Endothelial cell of hepatic sinusoid (primary cell): ENCODE measurements around the gene RPRD2.
"Not testable (repeated sequence)": the region's sequence is repeated elsewhere in the genome, so short reads cannot be mapped to it uniquely, and the experiment has no call there.

Experiments
- in situ Hi-C: cut with HindIII; loops from 2 replicates; pipeline ENCODE4 v1.10.0; 2017; ENCODE audit warnings: low sequenced_read_pairs

The RPRD2 gene

DNA sequence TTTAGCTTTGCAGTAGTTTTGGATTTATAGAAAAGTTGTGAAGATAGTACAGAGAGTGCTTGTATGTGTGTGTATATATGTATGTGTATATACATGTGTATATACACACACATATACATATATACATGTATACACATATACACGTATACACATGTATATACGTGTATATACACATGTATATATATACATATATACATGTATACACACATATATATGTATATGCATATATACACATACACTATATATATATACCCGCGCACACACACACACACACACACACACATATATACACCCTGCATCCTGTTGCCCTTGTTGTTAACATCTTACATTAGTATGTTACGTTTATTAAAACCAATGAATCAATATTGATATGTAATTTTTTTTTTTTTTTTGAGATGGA lies 24.3 kb downstream of the RPRD2 start:
- in situ Hi-C loops, result no loop called here

DNA sequence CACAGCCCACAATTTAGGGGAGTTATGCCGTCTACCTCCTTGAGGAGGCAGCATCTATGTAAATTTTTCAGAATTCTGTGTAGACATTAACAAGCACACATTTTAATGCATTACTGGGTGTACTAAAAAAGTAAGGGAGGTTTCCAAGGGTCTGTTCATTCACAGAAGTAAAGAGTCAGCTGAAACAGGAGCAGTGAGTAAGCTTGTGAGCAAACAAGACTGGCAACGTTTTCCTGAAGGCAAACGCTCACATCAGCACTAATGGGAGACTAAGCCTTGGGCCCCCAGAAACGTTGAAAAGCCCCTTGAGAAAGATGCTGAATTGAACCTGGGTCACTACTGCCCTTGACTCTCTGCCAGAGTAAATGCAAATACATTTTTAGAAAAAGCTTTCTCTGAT lies 25.7 kb downstream of the RPRD2 start:
- in situ Hi-C loops, result no loop called here

DNA sequence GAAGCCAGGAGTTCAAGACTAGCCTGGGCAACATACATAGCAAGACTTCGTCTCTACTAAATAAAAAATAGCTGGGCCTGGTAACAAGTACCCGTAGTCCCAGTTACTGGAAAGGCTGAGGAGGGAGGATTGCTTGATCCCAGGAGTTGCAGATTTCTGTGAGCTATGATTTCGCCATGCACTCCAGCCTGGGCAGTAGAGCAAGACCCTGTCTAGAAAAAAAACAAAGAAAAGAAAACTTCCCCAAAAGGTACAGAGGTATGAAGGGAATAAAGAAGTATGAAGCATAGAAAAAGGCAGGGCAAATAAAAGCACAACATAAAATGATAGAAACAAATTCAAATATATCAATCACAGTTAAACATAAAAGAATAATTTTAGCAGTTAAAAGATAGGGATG lies 28.7 kb downstream of the RPRD2 start:
- in situ Hi-C loops, result no loop called here

DNA sequence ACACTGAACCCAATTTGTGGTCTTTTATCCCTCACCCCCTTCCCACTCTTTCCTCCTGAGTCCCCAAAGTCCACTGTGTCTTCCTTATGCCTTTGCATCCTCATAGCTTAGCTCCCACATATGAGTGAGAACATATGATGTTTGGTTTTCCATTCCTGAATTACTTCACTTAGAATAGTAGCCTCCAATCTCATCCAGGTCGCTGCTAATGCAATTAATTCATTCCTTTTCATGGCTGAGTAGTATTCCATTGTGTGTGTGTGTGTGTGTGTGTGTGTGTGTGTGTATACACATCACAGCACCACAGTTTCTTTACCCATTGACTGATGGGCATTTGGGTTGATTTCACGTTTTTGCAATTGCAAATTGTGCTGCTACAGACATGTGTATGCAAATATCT lies 31.2 kb downstream of the RPRD2 start:
- in situ Hi-C loops, result not testable (repeated sequence)

DNA sequence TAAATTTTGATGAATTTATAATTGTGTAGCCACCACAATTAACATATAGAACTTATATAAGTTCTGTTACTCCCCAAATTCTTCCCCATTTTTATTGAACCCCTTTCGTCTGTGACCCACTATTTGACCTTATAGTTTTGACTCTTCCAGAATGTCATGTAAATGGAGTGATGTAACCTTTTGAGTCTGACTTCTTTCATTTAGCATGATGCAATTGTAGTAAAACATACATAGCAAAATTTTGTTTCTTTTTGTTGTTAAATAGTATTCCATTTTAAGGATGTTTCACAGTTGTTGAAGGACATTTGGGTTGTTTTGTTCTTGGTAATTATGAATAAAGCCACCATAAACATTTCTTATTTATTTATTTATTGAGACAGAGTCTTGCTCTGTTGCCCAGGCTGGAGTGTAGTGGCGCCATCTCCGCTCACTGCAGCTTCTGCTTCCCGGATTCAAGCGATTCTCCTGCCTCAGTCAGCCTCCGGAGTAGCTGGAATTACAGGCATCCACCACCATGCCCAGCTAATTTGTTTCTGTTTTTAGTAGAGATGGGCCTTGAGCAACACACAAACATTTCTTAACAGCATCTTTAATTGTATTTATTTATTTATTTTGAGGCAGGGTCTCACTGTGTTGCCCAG lies 33.6 kb downstream of the RPRD2 start:
- in situ Hi-C loops, result no loop called here

DNA sequence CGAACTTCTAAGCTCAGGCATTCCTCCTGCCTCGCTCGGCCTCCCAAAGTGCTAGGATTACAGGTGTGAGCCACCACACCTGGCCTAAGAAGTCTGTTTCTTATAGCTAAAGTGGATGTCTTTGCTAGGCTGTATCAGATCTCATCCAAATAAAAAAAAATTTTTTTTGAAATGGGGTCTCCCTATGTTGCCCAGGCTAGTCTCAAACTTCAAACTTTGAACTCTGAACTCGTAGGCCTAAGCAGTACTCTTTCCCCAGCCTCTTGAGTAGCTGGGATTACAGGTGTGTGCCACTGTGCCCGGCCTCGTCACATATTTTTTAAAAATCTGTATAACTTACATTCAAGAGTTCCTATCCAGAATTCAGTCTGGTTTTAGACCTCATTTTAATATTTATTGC lies 40.5 kb downstream of the RPRD2 start:
- in situ Hi-C loops, result no loop called here

DNA sequence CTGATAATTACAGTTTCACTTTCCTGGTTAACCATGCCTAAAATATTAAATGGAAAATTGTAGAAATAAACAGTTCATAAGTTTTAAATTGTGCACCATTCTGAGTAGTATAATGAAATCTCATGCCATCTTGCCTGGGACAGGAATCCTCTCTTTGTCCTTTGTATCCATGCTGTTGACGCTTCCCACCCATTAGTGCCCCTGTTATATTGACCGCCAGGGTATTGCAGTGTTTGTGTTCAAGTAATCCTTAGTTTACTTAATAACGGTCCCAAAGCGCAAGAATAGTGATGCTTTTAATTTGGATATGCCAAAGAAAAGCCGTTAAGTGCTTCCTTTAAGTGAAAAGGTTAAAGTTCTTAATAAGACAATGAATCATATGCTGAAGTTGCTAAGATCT lies 41.7 kb downstream of the RPRD2 start:
- in situ Hi-C loops, result no loop called here

DNA sequence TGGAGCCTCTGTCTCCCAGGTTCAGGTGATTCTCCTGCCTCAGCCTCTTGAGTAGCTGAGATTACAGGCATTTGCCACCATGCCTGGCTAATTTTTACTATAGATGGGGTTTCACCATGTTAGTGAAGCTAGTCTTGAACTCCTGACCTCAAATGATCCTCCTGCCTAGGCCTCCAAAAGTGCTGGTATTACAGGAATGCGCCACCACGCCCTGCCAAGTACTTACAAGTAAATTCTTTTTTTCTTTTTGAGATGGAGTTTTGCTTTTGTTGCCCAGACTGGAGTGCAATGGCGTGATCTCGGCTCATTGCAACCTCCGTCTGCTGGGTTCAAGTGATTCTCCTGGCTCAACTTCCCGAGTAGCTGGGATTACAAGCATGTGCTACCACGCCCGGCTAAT lies 42.5 kb downstream of the RPRD2 start:
- in situ Hi-C loops, result no loop called here

DNA sequence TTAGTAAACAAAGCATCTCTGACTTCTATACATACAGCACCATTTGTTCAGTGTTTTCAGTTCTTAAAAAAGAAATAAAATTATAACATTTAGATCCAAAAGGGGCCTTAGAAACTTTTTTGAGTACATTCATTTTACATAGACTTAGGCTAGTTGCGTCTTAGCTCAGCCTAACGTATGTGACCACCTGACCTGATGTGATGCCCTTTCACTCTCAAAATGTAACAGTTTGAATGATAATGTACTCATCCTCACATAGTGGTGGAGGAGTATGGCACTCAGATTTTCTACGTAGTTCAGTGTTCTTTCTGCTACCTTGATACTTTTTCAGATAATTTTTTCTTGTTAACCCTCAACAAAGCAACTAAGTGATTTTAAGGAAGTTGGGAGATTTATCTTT lies 43.4 kb downstream of the RPRD2 start:
- in situ Hi-C loops, result no loop called here

DNA sequence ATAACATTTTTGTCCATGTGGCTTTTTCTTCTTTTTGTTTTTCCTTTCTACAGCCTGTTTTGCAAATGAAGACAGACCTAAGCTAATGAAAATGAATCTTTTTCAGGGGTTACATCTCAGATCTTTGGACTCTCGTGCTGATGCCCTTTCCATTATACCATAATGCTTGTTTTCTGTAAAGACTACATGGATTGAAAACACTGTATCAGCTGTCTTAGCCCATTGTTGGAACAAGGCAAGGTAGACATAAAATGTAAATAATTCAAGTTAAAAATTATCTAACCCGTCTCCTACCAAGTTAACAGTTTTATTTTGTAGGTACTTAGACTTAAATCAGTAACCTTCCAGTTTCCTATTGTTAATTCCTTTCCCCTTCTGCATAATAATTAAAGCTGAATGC lies 44.9 kb downstream of the RPRD2 start:
- in situ Hi-C loops, result no loop called here

DNA sequence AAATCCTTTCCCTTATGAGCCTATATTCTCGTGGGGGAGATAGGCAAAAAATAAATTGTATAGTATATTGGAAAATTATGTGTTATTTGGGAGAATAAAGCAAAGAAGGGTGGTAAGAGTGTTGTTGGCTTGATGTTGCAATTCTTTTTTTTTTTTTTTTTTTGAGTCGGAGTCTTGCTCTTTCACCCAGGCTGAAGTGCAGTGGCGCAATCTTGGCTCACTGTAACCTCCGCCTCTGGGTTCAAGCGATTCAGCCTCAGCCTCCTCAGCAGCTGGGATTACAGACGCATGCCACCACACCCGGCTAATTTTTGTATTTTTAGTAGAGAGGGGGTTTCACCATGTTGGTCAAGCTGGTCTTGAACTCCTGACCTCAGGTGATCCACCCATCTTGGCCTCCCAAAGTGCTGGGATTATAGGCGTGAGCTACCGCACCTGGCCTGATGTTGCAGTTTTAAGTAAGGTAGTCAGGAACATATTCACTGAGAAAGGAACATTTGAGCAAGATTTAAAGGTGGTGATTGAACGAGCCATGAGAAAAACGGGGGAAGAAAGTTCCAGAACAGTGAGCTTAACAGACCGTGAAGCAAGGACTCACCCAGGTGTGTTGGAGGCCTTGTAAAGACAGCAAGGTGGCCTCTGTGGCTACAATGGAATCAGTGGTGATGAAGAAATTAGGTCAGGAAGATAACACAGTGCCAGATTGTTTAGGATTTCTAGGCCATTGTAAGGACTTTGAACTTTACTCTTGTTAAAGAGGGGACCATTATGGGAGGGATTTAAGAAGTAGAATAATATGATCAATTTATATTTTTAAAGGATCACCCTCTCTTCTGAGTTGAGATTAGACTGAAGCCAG lies 45.8 kb downstream of the RPRD2 start:
- in situ Hi-C loops, result no loop called here

DNA sequence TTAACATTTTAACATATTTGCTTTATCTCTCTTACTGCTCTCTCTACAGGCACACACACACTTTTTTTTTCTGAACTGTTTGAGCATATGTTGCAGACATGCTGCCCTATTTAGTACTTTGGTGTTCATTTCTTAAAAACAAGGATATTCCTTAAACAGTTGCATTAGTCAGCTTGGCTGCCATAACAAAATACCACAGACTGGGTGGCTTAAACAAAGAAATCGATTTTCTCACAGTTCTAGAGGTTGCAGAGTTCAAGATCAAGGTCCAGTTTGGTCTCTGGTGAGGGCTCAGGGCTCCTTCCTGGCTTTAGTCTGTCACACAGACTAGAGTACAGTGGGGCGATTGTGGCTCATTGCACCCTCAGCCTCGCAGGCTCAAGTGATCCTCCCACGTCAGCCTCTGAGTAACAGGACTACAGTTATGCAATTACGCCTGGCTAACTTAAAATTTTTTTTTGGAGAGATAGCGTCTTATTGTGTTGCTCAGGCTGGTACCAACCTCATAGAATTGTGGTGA lies 46.7 kb downstream of the RPRD2 start:
- in situ Hi-C loops, result no loop called here

DNA sequence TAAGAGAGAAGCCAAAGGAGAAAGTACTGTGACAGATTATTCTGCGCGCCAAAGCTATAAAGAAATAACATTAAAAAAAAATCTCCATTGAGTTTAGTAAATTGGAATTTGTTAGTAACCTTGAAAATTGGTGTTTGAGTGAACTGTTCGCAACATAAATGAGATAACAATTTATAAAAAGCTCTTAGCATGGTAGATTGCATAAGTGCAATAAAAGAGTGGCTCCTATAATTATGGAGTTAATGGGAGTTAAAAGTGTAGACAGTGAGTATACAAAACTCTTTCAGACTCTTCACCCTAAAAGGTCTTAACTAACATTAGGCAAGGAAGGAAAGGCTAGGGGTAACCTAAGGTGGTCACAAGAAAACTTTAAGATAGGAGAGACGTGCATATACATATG lies 50.6 kb downstream of the RPRD2 start:
- in situ Hi-C loops, result no loop called here

DNA sequence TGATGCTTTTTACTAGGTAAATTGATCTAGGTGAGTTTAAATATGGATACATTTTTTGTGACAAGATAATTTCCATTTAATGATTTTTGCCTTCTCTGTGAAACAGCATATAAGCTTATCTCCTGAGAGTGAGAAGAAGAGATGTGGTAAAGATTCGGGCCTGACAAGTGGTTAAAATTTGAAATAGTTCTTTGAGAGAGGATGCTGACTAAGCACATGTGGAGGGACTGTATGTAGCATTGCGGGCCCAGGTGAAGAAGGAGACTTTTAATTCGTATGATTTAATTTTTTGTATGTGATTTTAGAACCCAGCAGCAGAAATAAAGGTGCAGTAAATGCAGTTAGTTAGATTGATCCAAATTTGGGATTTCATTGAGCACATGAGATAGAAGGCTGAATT lies 51.9 kb downstream of the RPRD2 start:
- in situ Hi-C loops, result no loop called here

DNA sequence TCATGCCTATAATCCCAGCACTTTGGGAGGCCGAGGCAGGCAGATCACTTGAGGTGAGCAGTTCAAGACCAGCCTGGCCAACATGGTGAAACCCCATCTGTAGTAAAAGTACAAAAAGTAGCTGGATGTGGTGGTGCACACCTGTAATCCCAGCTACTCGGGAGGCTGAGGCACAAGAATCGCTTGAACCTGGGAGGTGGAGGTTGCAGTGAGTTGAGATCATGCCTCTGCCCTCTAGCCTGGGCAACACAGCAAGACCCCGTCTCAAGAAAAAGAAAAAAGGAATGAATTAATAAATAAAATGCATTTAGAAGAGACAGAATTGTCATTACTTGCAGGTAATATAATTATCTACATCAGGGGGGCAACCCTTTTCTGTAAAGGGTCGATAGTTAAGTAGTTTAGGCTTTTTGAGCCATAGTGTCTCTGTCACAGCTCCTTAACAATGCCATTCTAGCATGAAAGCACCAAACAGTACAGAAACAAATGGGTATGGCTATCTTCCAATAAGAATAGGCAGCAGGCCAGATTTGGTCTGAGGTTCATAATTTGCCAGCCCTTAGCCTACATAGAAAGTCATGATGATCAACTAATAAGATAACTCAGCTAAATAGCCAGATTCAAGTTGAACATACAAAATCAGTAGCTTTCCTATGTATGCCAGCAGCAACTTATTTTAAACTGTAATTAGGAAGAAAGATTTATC lies 56.8 kb downstream of the RPRD2 start:
- in situ Hi-C loops, result no loop called here

DNA sequence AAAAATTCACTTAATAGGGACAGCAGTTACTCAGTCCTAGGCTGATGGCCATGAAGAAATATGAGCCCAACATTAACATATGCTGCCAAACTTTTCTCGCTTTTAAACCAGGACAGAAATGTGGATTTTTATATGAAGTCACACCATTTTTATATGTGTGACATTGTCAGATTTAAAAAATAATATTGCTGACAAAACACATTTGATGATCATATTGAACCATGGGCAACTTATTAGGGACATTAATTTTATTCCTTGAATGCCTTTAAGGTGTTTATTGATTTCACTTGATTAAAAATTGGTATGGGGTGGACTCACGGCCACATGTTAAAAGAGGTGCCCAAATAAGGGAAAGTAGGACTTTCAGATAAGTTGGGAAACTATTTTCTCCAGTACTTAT lies 58.6 kb downstream of the RPRD2 start:
- in situ Hi-C loops, result no loop called here

DNA sequence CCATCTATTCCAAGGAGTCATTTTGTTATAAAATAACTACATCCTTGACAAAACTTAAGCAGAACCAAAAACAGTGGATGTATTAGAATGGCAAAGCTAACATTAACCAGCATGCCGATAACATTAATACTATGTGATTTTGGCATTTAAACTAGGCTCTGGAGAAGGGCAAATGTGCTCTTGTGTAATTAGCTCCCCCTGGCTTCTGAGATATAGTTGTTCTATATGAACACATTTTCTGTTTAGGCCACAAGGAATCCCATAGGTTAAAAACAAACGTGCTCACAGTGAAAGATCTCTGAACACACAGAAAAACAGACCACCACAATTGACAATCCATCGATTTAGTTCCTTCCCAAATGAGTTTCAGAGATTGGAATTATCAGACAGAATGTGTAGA lies 65.9 kb downstream of the RPRD2 start:
- in situ Hi-C loops, result no loop called here

DNA sequence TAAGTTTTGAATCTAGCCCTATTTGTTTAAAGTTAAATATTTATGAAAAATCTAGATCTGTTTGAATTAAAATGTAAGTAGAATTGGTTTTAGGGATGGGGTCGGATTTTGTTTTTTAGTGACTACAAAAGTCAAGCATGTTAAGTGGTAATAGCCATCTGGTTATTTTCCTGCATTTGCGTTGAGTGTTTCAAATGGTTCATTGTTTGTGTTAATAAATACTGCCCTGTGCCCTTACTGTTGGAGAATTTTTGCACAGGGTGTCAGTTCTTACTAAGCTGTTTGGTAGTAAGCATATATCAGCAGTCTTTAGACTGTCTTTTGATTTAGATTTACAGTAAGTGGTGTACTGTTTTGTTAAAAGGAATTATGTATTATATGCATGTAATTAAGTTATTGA lies 77.2 kb downstream of the RPRD2 start:
- in situ Hi-C loops, result loop anchor here (5.0 kb wide), 2 partner anchors 51 to 174 kb away; partner anchors contain the start of gene APH1A

DNA sequence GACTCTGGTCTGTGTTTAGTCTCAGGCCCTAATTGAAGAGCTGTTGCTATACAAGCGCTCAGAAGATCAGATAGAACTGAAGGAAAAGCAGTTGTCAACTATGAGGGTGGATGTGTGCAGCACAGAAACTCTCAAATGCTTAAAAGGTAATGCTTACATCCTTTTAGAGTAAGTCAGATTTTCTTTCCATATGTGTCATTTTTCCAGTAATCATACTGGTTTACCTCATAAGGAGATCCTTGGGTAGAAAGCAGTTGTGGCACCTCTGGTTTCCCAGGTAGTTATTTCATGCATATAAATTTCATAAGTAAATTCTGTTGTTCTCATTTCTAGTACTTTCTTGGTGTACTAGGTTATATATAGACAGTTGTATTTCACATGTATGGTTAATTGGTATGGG lies 80.3 kb downstream of the RPRD2 start:
- in situ Hi-C loops, result loop anchor here (5.0 kb wide), 2 partner anchors 48 to 177 kb away; partner anchors contain the start of gene APH1A

DNA sequence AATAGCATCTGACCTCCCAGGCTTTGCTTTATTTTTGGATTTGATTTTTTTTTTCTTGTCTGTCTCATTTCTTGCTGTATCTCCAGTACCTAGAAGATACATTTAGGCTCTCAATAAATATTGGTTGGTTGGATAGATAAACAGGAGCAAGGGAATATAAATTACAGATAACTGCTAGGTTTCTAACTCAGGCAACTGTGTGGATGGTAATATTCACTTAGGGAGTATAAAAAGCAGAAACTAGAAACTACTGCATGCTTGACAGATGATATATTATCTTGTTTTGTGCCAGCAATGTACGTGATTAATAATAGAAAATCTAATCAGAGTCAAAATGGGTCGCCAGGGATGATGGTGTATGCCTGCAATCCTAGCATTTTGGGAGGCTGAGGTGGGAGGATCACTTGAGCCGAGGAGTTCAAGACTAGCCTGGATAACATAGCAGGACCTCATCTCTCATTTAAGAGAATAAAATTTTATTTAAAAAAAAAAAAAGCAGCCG lies 92.2 kb downstream of the RPRD2 start:
- in situ Hi-C loops, result no loop called here

DNA sequence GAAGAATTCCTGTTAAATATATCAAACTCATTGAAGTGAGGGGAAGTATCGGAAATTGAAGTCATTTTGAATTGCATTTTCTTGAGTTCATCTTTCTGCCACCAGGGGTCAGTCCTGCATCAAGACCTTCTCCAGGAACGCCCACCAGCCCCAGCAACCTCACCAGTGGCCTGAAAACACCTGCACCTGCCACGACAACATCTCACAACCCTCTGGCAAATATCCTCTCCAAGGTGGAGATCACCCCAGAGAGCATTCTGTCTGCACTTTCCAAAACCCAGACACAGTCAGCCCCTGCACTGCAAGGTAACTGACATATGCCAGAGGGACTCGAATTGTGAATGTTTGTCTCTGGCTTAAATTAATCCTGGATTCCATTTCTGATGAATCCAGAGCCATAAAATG lies 100.5 kb downstream of the RPRD2 start:
- in situ Hi-C loops, result no loop called here
